ENCODE results near the gene GTF2H4.
"Not testable (repeated sequence)": the region's sequence is repeated elsewhere in the genome, so short reads cannot be mapped to it uniquely, and the experiment has no call there.

DNA sequence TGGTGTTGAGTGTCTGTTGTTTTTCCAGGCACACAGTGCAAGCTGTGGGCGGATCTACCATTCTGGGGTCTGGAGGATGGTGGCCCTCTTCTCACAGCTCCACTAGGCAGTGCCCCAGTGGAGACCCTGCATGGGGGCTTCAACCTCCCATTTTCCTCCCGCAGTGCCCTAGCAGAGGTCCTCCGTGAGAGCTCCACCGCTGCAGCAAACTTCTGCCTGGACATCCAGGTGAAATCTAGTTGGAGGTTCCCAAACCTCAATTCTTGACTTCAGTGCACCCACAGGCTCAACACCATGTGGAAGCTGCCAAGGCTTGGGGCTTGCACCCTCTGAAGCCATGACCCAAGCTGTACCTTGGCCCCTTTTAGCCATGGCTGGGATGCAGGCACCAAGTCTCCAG lies 48.3 kb upstream of the GTF2H4 start:
- TF ChIP-seq, protein P1, sequence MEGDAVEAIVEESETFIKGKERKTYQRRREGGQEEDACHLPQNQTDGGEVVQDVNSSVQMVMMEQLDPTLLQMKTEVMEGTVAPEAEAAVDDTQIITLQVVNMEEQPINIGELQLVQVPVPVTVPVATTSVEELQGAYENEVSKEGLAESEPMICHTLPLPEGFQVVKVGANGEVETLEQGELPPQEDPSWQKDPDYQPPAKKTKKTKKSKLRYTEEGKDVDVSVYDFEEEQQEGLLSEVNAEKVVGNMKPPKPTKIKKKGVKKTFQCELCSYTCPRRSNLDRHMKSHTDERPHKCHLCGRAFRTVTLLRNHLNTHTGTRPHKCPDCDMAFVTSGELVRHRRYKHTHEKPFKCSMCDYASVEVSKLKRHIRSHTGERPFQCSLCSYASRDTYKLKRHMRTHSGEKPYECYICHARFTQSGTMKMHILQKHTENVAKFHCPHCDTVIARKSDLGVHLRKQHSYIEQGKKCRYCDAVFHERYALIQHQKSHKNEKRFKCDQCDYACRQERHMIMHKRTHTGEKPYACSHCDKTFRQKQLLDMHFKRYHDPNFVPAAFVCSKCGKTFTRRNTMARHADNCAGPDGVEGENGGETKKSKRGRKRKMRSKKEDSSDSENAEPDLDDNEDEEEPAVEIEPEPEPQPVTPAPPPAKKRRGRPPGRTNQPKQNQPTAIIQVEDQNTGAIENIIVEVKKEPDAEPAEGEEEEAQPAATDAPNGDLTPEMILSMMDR (IDR thresholded peaks at IDR 0.05), result not testable (repeated sequence)
- not testable (repeated sequence) for TF ChIP-seq POLR2A, EP300, POLR2AphosphoS5 (IDR thresholded peaks at IDR 0.05)
